Left hindlimb (tissue), 1 donor: ENCODE results near the gene STRA8.

ENCODE experiments used
- DNase-seq: peaks from one replicate; pipeline ENCODE4 v3.0.0-alpha.2; 2018

Gene STRA8

GRCh38 chr7:135233570-135233969 is at the start of gene STRA8:
Gene STRA8 (plus strand): TSS chr7:135233838. CDS start chr7:135240525, 6,687 bp downstream.
- DNase-seq: no peak

GRCh38 chr7:135184254-135184841 is 49.3 kb upstream of the STRA8 start:
- no peak for DNase-seq

- no peak for DNase-seq
Observed at GRCh38 chr7:135185471-135186260, 48.0 kb upstream of the STRA8 start.

- DNase-seq: no peak
Observed at GRCh38 chr7:135186261-135186540, 47.4 kb upstream of the STRA8 start.

GRCh38 chr7:135186841-135187253 is 46.8 kb upstream of the STRA8 start:
- DNase-seq: no peak

- no peak for DNase-seq
Observed at GRCh38 chr7:135188298-135188984, 45.2 kb upstream of the STRA8 start.

- DNase-seq: no peak
Observed at GRCh38 chr7:135189221-135189662, 44.4 kb upstream of the STRA8 start.

GRCh38 chr7:135189961-135190360 is 43.7 kb upstream of the STRA8 start:
- DNase-seq: no peak

- no peak for DNase-seq
Observed at GRCh38 chr7:135190703-135191102, 42.9 kb upstream of the STRA8 start.

- DNase-seq: no peak
Observed at GRCh38 chr7:135192914-135193536, 40.6 kb upstream of the STRA8 start.

- no peak for DNase-seq
Observed at GRCh38 chr7:135193615-135194081, 40.0 kb upstream of the STRA8 start.

- DNase-seq: no peak
Observed at GRCh38 chr7:135194494-135195095, 39.0 kb upstream of the STRA8 start.

- DNase-seq: no peak
Observed at GRCh38 chr7:135195156-135195555, 38.5 kb upstream of the STRA8 start.

GRCh38 chr7:135195968-135196629 is 37.5 kb upstream of the STRA8 start:
- DNase-seq: no peak

GRCh38 chr7:135197343-135197742 is 36.3 kb upstream of the STRA8 start:
- DNase-seq: no peak

- no peak for DNase-seq
Observed at GRCh38 chr7:135197906-135198655, 35.6 kb upstream of the STRA8 start.

GRCh38 chr7:135199439-135199838 is 34.2 kb upstream of the STRA8 start:
- DNase-seq: no peak

- DNase-seq: no peak
Observed at GRCh38 chr7:135200821-135201331, 32.8 kb upstream of the STRA8 start.

- DNase-seq: no peak
Observed at GRCh38 chr7:135201350-135201749, 32.3 kb upstream of the STRA8 start.

- no peak for DNase-seq
Observed at GRCh38 chr7:135204341-135204749, 29.3 kb upstream of the STRA8 start.

GRCh38 chr7:135204876-135205275 is 28.8 kb upstream of the STRA8 start:
- no peak for DNase-seq
